ENCODE results near the gene TNFSF13.

TNFSF13 gene

DNA sequence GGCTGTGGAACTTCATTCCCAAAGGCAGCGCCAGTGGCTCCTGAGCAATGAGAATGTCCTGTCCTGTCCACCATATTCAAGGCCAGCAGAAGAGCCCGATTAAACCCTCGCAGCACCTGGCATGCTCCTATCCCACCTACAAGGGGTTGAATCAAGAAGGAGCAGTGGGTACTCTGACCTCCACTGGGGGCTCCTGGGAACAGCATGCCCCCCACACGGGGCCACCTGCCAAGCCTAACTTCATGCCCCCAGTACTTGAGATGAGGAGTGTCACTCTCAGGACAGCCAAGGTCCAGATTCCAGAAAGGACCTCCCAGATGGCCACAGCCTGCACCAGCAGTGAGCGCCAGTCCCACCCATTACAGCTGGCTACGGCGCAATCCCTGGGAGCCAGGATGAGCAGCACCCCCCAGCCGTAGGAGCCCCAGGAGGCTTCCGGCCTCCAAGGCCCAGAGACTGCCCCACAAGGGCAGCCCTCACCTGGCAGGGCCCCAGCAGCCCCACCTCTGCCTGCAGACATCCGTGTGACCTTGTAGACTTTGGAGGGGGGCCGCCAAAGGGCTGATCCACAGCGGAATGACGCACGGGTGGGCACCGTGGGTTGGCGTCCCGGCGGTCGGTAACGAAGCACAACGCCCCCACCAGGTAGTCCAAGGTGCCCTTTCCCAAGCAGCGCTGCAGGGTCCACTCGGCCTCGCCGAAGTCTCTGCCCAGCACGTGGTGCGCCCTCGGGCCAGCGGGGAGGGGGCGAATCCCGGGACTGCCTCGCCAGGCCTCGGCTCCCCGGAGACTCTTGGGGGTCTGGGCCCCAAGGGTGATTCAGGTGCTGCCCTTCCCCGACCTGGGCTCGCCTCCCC is 24.1 kb downstream of the TNFSF13 start:
- DNase-seq: no peak
- H3K4me1 ChIP-seq (ENCODE audit: control insufficient read depth, low read depth, low read length): peaks cover 7% of the 10 kb centered on the region
- H3K27ac ChIP-seq (ENCODE audit: low read depth, low read length): peak overlapping the region; percentile 61
- no peak overlapping the region for H3K4me3 ChIP-seq (ENCODE audit: low read length)
- H4K5ac ChIP-seq (ENCODE audit: low read length): peak overlapping the region; percentile 39
- peak overlapping the region; percentile 34 for H3K18ac ChIP-seq (ENCODE audit: low read length)
- H4K8ac ChIP-seq (ENCODE audit: low read depth, low read length): peak overlapping the region; percentile 65
- H3K56ac ChIP-seq (ENCODE audit: low read length): peak overlapping the region; percentile 100
- H3K79me1 ChIP-seq (ENCODE audit: low read length): peaks cover 9% of the 10 kb centered on the region
- no peaks in the 10 kb centered on the region for H3K27me3 ChIP-seq (ENCODE audit: insufficient read depth, low read length, poor library complexity)
- peaks cover 4% of the 10 kb centered on the region for H3K79me2 ChIP-seq (ENCODE audit: control insufficient read depth, insufficient read depth, low read length)
- H3K36me3 ChIP-seq (ENCODE audit: control insufficient read depth, insufficient read depth, low read length): peaks cover 8% of the 10 kb centered on the region
- WGBS (ENCODE audit: extremely low coverage, insufficient coverage, low lambda C conversion rate): no CpG with 5 or more reads among the region's 36 CpGs
- peak overlapping the region; percentile 87 for H2BK5ac ChIP-seq (ENCODE audit: low read length)
- peak overlapping the region; percentile 96 for H2AK5ac ChIP-seq (ENCODE audit: low read length)
- no peak overlapping the region for H2BK15ac ChIP-seq (replicated peaks; ENCODE audit: low read depth)
- H3K23ac ChIP-seq (ENCODE audit: low read length): peak overlapping the region; percentile 89
- no peak overlapping the region for H2BK120ac ChIP-seq (ENCODE audit: low read depth, low read length)
- H3K4ac ChIP-seq (ENCODE audit: low read depth, low read length): peak overlapping the region; percentile 76
- peak overlapping the region; percentile 91 for H3K9ac ChIP-seq (ENCODE audit: low read length)
- peak overlapping the region; percentile 20 for H3K4me2 ChIP-seq (ENCODE audit: low read length)

DNA sequence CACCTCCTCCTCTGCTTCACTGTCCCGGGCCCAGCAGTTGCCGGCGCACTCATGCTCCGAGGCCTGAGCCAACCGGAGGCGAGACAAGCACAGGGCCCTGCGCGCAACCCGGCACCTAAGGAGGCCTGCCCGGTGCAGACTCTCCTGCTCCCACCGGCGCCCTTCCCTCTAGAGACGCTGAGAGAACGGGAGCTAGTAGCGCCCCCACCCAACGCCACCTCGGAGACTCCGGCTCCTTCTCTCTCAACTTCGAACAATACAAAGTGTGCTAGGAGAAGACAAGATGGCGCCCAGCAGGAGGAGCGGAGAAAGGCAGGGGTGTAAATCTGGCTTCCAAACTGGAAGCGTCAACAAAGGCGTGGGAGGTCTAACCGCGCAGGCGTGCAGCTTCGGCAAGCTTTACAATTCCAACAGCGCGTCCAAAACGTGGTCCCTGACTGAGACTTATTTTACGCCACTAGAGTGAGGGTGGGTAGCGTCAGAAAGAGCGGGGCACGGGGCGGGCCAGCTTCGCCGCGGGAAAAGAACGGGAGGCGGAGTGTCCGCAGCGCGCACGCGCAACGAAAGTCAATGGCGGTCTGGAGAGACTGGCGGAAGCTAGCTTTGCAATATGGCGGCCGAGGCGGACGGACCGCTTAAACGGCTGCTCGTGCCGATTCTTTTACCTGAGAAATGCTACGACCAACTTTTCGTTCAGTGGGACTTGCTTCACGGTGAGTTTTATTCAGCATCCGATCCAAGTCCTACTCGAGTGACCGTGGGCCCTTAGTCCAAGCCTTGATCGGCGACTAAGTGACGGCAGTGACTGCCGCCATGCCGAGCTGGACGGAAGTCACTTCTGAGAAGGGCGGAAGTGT is 24.9 kb downstream of the TNFSF13 start, which contains the start of gene MPDU1:
TSS of gene MPDU1 (plus strand) at position 600 of the 857 bp plus-strand sequence. CDS start at position 611, 11 bp downstream.
- WGBS (ENCODE audit: extremely low coverage, insufficient coverage, low lambda C conversion rate): no CpG with 5 or more reads among the region's 69 CpGs

DNA sequence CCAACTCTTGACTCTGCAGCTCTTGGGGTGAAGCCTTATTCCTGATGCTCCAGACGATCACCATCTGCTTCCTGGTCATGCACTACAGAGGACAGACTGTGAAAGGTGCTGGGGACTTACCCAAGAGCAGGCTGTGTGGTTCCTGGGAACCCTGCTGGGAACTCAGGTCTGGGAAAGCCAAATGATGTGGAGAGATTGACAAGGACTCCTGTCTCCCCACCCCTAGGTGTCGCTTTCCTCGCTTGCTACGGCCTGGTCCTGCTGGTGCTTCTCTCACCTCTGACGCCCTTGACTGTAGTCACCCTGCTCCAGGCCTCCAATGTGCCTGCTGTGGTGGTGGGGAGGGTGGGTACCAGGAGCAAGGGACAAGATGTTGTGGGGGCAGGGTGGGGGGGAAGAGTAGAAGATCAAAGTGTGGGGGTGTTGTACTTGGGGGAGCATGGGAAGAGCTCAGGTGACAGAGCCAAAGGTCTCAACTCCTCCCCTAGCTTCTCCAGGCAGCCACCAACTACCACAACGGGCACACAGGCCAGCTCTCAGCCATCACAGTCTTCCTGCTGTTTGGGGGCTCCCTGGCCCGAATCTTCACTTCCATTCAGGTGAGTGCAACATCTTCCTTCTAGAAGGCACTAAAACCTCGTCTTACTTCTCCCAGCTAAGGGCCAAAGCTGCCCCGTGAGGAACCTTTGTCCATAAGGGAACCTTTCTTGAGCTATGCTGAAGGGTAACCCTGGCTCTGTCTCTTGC is 28.3 kb downstream of the TNFSF13 start:
- H3K4me1 ChIP-seq (ENCODE audit: control insufficient read depth, low read depth, low read length): peaks cover 10% of the 10 kb centered on the region
- no peak overlapping the region for H2BK120ac ChIP-seq (ENCODE audit: low read depth, low read length)
- no peak overlapping the region for H3K23ac ChIP-seq (ENCODE audit: low read length)
- H3K18ac ChIP-seq (ENCODE audit: low read length): no peak overlapping the region
- H3K4ac ChIP-seq (ENCODE audit: low read depth, low read length): no peak overlapping the region
- peaks cover 7% of the 10 kb centered on the region for H3K79me1 ChIP-seq (ENCODE audit: low read length)
- WGBS (ENCODE audit: extremely low coverage, insufficient coverage, low lambda C conversion rate): no CpG with 5 or more reads among the region's 9 CpGs
- no peak overlapping the region for H4K8ac ChIP-seq (ENCODE audit: low read depth, low read length)
- H2AK5ac ChIP-seq (ENCODE audit: low read length): no peak overlapping the region
- no peak overlapping the region for H3K56ac ChIP-seq (ENCODE audit: low read length)
- H3K27ac ChIP-seq (ENCODE audit: low read depth, low read length): no peak overlapping the region
- H2BK5ac ChIP-seq (ENCODE audit: low read length): no peak overlapping the region
- no peak overlapping the region for H3K4me3 ChIP-seq (ENCODE audit: low read length)
- peaks cover 1% of the 10 kb centered on the region for H3K36me3 ChIP-seq (ENCODE audit: control insufficient read depth, insufficient read depth, low read length)
- H3K79me2 ChIP-seq (ENCODE audit: control insufficient read depth, insufficient read depth, low read length): peaks cover 5% of the 10 kb centered on the region
- H2BK15ac ChIP-seq (replicated peaks; ENCODE audit: low read depth): no peak overlapping the region
- no peak overlapping the region for H3K9ac ChIP-seq (ENCODE audit: low read length)
- H3K4me2 ChIP-seq (ENCODE audit: low read length): no peak overlapping the region
- H3K27me3 ChIP-seq (ENCODE audit: insufficient read depth, low read length, poor library complexity): no peaks in the 10 kb centered on the region
- H4K5ac ChIP-seq (ENCODE audit: low read length): no peak overlapping the region
- peak; percentile 71 for DNase-seq

More for the DNA sequence above, 24.9 kb downstream of the TNFSF13 start, which contains the start of gene MPDU1:
- Histone ChIP-seq H3K79me2 (ENCODE audit: control insufficient read depth, insufficient read depth, low read length) (peaks cover 4% of the 10 kb centered on the region), H4K5ac (ENCODE audit: low read length) (peak within 1 kb of the TSS; percentile 92), H3K18ac (ENCODE audit: low read length) (peak within 1 kb of the TSS; percentile 56), H3K27ac (ENCODE audit: low read depth, low read length) (peak within 1 kb of the TSS; percentile 78), H3K4me2 (ENCODE audit: low read length) (peak within 1 kb of the TSS; percentile 68), H3K36me3 (ENCODE audit: control insufficient read depth, insufficient read depth, low read length) (peaks cover 3% of the 10 kb centered on the region), H3K9ac (ENCODE audit: low read length) (peak within 1 kb of the TSS; percentile 94), H2BK5ac (ENCODE audit: low read length) (peak within 1 kb of the TSS; percentile 93), H2BK15ac (replicated peaks; ENCODE audit: low read depth) (no peak within 1 kb of the TSS), H2BK120ac (ENCODE audit: low read depth, low read length) (no peak within 1 kb of the TSS), H2AK5ac (ENCODE audit: low read length) (peak within 1 kb of the TSS; percentile 100), H3K56ac (ENCODE audit: low read length) (peak within 1 kb of the TSS; percentile 100), H3K23ac (ENCODE audit: low read length) (peak within 1 kb of the TSS; percentile 89), H4K8ac (ENCODE audit: low read depth, low read length) (peak within 1 kb of the TSS; percentile 65), H3K4ac (ENCODE audit: low read depth, low read length) (peak within 1 kb of the TSS; percentile 88), H3K79me1 (ENCODE audit: low read length) (peaks cover 9% of the 10 kb centered on the region), H3K27me3 (ENCODE audit: insufficient read depth, low read length, poor library complexity) (no peaks in the 10 kb centered on the region), H3K4me3 (ENCODE audit: low read length) (peak within 1 kb of the TSS; percentile 87), H3K4me1 (ENCODE audit: control insufficient read depth, low read depth, low read length) (peaks cover 7% of the 10 kb centered on the region)
- peak; percentile 97 for DNase-seq

DNA sequence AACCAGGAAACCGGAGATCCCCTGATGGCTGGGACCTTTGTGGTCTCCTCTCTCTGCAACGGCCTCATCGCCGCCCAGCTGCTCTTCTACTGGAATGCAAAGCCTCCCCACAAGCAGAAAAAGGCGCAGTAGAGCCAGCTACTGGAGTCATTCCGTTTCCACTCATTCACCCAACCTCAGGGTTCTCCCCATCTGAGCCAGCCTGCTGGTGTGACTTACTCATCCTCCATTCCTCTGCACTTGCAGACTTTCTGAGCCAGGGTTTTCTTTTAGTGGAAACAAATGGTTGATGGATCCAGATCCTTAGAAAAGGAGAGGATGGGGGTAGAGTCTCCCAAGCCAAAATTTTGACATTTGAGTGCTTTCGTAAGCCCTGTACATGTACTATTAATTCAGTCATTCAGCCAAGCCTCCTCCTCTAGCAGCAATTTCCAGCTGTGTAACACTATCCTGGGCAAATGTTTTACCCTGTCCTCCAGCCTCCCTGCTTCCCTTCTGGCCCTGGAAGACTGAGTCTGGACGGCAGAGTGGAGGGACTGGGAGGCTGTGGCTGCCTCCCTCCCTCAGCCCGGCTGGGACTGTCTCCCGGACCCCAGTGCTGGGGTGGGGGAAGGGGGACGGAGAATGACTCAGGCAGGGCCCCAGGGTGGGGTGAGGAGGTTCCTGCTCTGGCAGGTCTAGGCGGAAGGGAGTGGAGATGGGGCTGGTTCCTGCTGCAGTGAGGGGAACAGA is 29.0 kb downstream of the TNFSF13 start:
- H3K23ac ChIP-seq (ENCODE audit: low read length): no peak overlapping the region
- no peak for DNase-seq
- H2BK120ac ChIP-seq (ENCODE audit: low read depth, low read length): no peak overlapping the region
- no CpG with 5 or more reads among the region's 12 CpGs for WGBS (ENCODE audit: extremely low coverage, insufficient coverage, low lambda C conversion rate)
- H3K4ac ChIP-seq (ENCODE audit: low read depth, low read length): no peak overlapping the region
- no peak overlapping the region for H2AK5ac ChIP-seq (ENCODE audit: low read length)
- no peak overlapping the region for H4K8ac ChIP-seq (ENCODE audit: low read depth, low read length)
- no peak overlapping the region for H3K4me2 ChIP-seq (ENCODE audit: low read length)
- H3K36me3 ChIP-seq (ENCODE audit: control insufficient read depth, insufficient read depth, low read length): peaks cover 1% of the 10 kb centered on the region
- no peak overlapping the region for H2BK5ac ChIP-seq (ENCODE audit: low read length)
- peaks cover 10% of the 10 kb centered on the region for H3K4me1 ChIP-seq (ENCODE audit: control insufficient read depth, low read depth, low read length)
- peak overlapping the region; percentile 50 for H3K56ac ChIP-seq (ENCODE audit: low read length)
- no peak overlapping the region for H2BK15ac ChIP-seq (replicated peaks; ENCODE audit: low read depth)
- H3K9ac ChIP-seq (ENCODE audit: low read length): peak overlapping the region; percentile 20
- no peak overlapping the region for H3K27ac ChIP-seq (ENCODE audit: low read depth, low read length)
- H3K27me3 ChIP-seq (ENCODE audit: insufficient read depth, low read length, poor library complexity): no peaks in the 10 kb centered on the region
- no peak overlapping the region for H3K4me3 ChIP-seq (ENCODE audit: low read length)
- no peak overlapping the region for H3K18ac ChIP-seq (ENCODE audit: low read length)
- H3K79me2 ChIP-seq (ENCODE audit: control insufficient read depth, insufficient read depth, low read length): peaks cover 5% of the 10 kb centered on the region
- H4K5ac ChIP-seq (ENCODE audit: low read length): no peak overlapping the region
- H3K79me1 ChIP-seq (ENCODE audit: low read length): peaks cover 7% of the 10 kb centered on the region
